Cardiac muscle cell (in vitro differentiated cells and primary cell): Measurements from ENCODE around the gene NASP. TPM values are rescaled to one million over a fixed set of nuclear protein-coding genes. Genes with fewer than 3 reads are reported as not detected.

ENCODE experiments used
- DNase-seq, 2 donors: peaks; one replicate each; pipeline versions ENCODE4 v3.0.0 to v3.0.0-alpha.2; 2010 to 2017; ENCODE audit warnings: low read depth in 1 of 2, low spot score in 1 of 2
- H3K27ac ChIP-seq: fragments of 200-600 bp; sonication (generic); 2 replicates; pipeline ENCODE4 v1.5.1; 2016
- H3K27me3 ChIP-seq: fragments of 200-600 bp; sonication (generic); 2 replicates; pipeline ENCODE4 v1.6.0; 2016; ENCODE audit warnings: control low read depth
- H3K36me3 ChIP-seq: fragments of 200-600 bp; sonication (generic); 2 replicates; pipeline ENCODE4 v1.5.1; 2016; ENCODE audit warnings: control low read depth
- H3K4me1 ChIP-seq: fragments of 200-600 bp; sonication (generic); 2 replicates; pipeline ENCODE4 v1.8.1; 2017; ENCODE audit warnings: low read depth, mild to moderate bottlenecking, mixed run types
- H3K4me3 ChIP-seq: fragments of 200-600 bp; sonication (generic); 2 replicates; pipeline ENCODE4 v1.5.1; 2016; ENCODE audit warnings: mild to moderate bottlenecking
- H3K9me3 ChIP-seq: fragments of 200-600 bp; sonication (generic); 2 replicates; pipeline ENCODE4 v1.5.1; 2017; ENCODE audit warnings: low read depth, mild to moderate bottlenecking, control low read depth
- CTCF ChIP-seq: IDR thresholded peaks from 2 replicates; pipeline ENCODE4 v1.5.1; 2012; ENCODE audit warnings: low read depth, mild to moderate bottlenecking, low read length
- polyA plus RNA-seq: library from polyadenylated mRNA; unstranded; fragments of >200 nt; fragmentation: Nextera tagmentation; extraction: Ambion mirVana; gene quantifications from 2 replicates; pipeline ENCODE4 v1.2.1, GENCODE V29; 2016
- total RNA-seq: library from RNA; depleted of rRNA; stranded (reverse); fragments of >200 nt; gene quantifications from 2 replicates; pipeline ENCODE4 v1.2.3, GENCODE V29; 2016

NASP gene
- total and polyA plus RNA-seq, 2 experiments from 2014 or later = 89.3 to 172 TPM

GRCh38 chr1:45573231-45573804 lies 10.5 kb upstream of the NASP start:
- TF ChIP-seq CTCF = no peak
- no peak for DNase-seq
- no peak overlapping the region for H3K4me3 ChIP-seq
- H3K27ac ChIP-seq = peak overlapping the region; percentile 55
- peaks cover 2% of the 10 kb centered on the region for H3K4me1 ChIP-seq
- H3K27me3 ChIP-seq = no peaks in the 10 kb centered on the region
- H3K36me3 ChIP-seq = no peaks in the 10 kb centered on the region
- H3K9me3 ChIP-seq = no peaks in the 10 kb centered on the region

- Histone ChIP-seq H3K4me1 (peaks cover 2% of the 10 kb centered on the region), H3K27me3 (no peaks in the 10 kb centered on the region), H3K27ac (peak overlapping the region; percentile 55), H3K4me3 (no peak overlapping the region), H3K36me3 (no peaks in the 10 kb centered on the region), H3K9me3 (no peaks in the 10 kb centered on the region)
- no peak for TF ChIP-seq CTCF
- DNase-seq = no peak
Measured at GRCh38 chr1:45574105-45574626, 9.7 kb upstream of the NASP start.

GRCh38 chr1:45583264-45583665 lies 576 bp upstream of the NASP start:
- H3K9me3 ChIP-seq = no peaks in the 10 kb centered on the region
- peak; percentile 97 to 98 for DNase-seq
- H3K27me3 ChIP-seq = no peaks in the 10 kb centered on the region
- H3K4me3 ChIP-seq = peak overlapping the region; percentile 94
- peak overlapping the region; percentile 79 for H3K27ac ChIP-seq
- H3K4me1 ChIP-seq = peaks cover 12% of the 10 kb centered on the region
- H3K36me3 ChIP-seq = no peaks in the 10 kb centered on the region
- TF ChIP-seq CTCF = no peak

GRCh38 chr1:45584351-45585109 lies 689 bp downstream of the NASP start:
- TF ChIP-seq CTCF = peak; percentile 26
- H3K36me3 ChIP-seq = peaks cover 3% of the 10 kb centered on the region
- H3K27ac ChIP-seq = peak overlapping the region; percentile 79

GRCh38 chr1:45585110-45585426 lies 1.2 kb downstream of the NASP start:
- DNase-seq = no peak
- peaks cover 3% of the 10 kb centered on the region for H3K36me3 ChIP-seq
- peak overlapping the region; percentile 79 for H3K27ac ChIP-seq

More at GRCh38 chr1:45584351-45585109, 689 bp downstream of the NASP start:
- H3K4me1 ChIP-seq = peaks cover 12% of the 10 kb centered on the region
- no peaks in the 10 kb centered on the region for H3K27me3 ChIP-seq
- H3K9me3 ChIP-seq = no peaks in the 10 kb centered on the region
- peak; percentile 93 for DNase-seq
- H3K4me3 ChIP-seq = peak overlapping the region; percentile 94

More at GRCh38 chr1:45585110-45585426, 1.2 kb downstream of the NASP start:
- H3K4me1 ChIP-seq = peaks cover 12% of the 10 kb centered on the region
- no peaks in the 10 kb centered on the region for H3K9me3 ChIP-seq
- no peaks in the 10 kb centered on the region for H3K27me3 ChIP-seq
- peak overlapping the region; percentile 94 for H3K4me3 ChIP-seq
- TF ChIP-seq CTCF = no peak
